Dedifferentiated amniotic fluid mesenchymal stem cell (primary cell): ENCODE measurements around the gene ALG11.
A peak's percentile ranks its signal among the peaks of the same experiment; 100 is the strongest.
"Not testable (repeated sequence)": the region's sequence is repeated elsewhere in the genome, so short reads cannot be mapped to it uniquely, and the experiment has no call there.

ENCODE experiments used
- DNase-seq: peaks from one replicate; pipeline ENCODE4 v3.0.0-alpha.2; 2016; ENCODE audit errors: extremely low spot score

Gene ALG11

DNA sequence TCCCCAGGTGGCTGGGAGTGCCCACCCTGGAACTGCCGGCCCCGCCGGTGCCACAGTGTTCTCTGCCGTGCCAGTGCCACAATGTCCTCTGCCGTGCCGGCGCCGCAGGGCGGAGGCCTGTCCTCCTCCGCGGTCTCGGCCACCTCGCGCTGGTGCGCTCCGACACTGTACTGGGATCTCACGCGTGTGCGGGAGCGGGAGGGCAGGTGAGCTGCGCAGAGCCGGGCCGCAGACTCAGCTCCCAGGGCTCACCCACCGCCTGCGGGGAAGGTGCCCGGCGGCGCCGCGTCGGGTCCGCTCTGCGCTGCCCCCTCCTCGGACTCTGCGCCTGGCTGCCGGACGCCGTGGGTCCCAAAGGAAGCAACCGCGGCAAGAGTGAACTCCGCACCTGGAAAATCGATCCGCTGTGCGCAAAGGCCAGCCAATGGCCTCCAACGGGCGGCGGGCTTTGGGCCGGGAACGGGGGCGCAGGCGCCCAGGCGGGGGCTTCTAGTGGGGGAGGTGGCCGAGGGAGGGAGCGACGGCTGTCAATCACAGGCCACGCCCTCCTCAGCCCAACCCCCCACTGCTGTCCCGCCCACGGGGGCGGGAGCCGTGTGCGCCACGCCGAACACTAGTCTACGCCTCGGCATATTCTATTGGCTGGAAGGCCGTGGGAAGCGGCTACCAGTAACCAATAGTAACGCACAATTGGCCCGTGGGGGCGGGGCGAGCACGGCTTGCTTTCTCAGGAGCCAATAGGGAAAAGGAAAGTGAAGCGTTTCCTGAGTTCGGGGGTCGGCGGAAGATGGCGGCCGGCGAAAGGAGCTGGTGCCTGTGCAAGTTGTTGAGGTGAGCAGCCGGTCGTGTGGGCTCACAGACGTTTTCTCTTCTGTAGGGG lies at the start of gene ALG11:
ALG11 (plus strand) TSS at position 767 of the 880 bp plus-strand sequence; CDS start at position 788, 21 bp downstream.
- peak; percentile 98 for DNase-seq

- no peak for DNase-seq
Observed at GRCh38 chr13:51966186-51966585, 46.0 kb upstream of the ALG11 start.

DNA sequence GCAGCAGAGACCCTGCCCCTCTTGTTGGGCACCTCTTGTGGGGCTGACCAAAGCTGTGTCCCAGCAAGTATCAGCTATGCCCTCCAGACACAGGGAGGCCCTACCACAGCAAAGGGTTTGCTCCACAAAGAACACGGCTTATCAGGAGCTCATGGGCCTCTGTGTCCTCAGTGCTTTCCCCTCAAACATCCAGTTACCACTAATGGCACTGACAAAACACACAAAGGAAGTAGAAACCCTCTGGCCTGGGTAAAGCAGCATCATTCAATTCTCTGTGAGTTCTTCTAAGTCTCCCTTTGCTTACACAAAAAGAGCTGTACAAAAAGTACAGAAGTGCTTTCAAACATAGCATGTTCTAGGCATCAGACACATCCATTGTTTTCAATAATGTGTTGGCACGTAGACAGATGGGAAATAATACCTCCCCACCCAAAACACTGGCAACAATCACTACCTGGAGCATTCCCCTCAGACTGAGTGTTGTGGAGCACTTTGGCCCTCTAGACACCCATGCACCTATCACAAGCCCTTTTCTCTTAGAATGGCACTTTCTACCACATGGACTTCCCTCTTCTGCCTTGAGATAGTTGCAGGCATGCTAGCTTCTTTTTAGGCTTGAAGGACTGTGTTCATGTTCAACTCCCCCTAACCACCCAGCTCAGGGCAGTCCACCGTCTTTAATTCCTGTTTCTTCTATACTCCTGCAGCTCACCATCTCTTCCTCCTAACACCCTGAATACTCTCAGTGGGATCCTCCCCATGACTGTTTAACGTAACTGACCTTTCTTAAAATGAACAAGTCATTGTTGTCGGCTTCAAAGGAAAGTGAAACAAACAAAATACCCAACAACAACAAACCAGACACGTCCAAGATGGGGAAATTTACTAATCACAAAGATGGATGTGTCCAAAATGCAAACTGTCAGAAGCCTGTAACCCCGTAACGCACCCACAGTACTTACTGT lies 44.4 kb upstream of the ALG11 start:
- DNase-seq: no peak

DNA sequence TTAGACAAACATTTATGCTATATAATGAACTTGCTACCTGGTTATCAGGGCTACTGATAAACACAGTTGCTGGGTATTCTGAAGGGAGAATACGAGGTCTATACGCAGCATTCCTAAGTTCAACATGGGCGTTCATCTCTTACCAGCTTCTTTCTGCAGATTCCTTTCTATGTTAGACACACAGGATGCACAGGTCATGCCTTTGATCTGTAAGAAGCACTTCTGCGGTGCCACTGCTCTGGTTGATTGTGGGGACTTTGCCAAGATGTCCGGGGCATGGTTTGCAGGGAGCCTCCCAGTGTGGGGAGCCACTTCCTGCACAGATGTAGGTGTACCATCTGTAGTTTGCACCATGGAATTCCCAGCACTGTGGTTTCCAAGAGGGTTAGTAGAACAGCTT lies 41.8 kb upstream of the ALG11 start:
- DNase-seq: no peak

- no peak for DNase-seq
Observed at GRCh38 chr13:51971520-51972426, 40.4 kb upstream of the ALG11 start.

DNA sequence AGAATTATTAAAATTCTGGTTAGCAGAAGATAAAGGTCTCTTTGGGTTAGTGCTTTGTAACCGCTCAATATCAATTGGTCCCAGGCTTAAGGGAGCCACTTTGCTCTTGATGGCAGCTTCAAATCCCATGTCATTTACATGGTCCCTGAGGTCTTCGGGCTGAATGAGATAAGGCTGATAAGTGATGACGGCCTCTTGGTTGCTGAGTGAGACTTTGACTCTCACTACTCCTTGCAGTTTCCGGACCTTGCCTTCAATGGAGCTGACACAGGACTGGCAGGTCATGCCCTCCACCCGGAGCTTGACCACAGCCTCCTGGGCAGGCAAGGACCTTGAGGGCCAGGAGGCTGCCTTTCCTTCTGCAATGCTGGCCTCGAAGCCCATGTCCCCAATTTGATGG lies 37.7 kb upstream of the ALG11 start:
- DNase-seq: no peak

DNA sequence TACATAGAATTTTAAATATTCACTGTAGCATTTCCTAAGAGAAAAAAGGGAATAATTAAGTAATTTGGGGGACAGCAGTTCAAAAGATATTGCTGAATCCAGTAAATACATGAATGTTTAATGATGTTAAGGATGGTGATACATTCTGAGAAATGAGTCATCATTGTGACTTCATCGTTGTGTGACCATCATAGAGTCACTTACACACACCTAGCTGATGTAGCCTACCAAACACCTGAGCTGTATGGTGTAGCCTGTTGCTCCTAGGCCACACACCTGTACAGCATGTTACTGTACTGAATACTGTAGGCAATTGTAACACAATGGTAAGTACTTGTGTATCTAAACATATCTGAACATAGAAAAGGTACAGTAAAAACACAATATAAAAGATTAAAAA lies 35.8 kb upstream of the ALG11 start:
- no peak for DNase-seq

- no peak for DNase-seq
Observed at GRCh38 chr13:51976890-51977289, 35.3 kb upstream of the ALG11 start.

DNA sequence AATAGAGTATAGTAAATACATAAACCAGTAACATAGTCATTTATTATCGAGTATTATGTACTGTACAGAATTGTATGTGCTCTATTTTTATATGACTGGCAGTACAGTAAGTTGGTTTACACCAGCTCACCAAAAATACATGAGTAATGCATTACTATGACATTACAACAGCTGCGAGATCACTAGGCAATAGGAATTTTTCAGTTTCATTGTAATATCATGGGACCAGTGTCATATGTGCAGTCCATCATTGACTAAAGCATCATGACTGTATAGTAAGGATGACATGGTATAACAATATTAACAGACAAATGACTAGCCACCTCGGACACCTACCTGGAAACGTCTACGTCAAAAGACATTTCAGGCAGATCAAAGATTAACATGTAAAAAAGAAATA lies 34.6 kb upstream of the ALG11 start:
- DNase-seq: no peak

GRCh38 chr13:51978796-51979556 lies 33.2 kb upstream of the ALG11 start:
- no peak for DNase-seq

DNA sequence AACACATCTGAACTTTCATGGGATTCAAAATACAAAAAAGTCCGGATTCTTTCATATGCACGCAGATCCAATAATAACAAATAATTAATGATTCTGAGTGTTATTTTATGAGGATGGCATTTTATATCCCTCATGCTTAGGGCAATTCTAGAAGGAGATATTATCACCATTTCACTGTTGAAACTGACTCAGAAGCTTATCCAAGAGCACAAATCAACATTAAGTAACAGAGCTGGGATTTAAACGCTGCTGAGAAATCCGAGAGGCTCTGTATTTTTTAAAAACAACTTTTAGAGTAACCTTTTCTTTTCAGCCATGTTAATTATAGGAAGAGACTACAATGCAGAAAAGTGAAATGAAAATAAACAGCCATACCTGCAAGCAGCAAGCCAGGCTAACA lies 31.3 kb upstream of the ALG11 start:
- no peak for DNase-seq

DNA sequence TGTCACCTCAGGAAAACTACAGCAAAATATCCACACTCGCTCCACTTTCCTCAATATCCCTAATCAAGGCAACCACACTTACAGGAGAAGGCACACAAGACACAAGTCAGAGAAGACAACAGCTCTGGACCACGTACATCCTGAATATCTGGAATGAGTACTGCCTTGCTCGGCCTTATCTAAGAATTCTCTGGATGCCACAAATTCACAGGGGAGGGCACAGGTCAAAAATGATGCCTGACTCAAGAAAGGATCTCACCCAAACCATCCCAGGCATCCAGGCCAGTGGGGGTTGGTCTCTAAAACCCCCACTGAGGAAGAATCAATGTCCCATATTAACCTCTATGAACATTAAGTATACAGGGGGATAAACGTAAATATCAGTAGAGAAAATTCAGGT lies 30.8 kb upstream of the ALG11 start:
- no peak for DNase-seq

GRCh38 chr13:51983292-51983691 lies 28.9 kb upstream of the ALG11 start:
- DNase-seq: not testable (repeated sequence)

- DNase-seq: not testable (repeated sequence)
Observed at GRCh38 chr13:51984904-51985303, 27.3 kb upstream of the ALG11 start.

- DNase-seq: no peak
Observed at GRCh38 chr13:51988988-51989618, 23.1 kb upstream of the ALG11 start.

DNA sequence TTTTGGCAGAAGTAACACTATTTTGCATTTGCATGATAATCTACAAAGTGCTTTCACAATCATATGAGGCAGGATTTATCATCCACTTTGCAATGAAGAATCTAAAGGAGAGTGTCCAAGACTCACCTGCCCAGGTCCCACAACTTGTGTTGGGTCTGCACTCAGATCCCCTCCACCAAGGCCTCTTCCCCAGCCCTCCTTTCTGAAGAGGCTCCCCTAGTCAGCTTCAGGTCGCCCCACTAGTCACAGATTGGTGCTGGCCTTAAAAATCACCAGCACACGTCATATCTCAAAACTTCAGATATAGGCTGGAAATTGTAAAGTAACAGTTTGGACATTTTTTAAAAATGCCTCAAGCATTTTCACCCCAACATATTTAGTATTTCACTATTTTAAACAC lies 18.5 kb upstream of the ALG11 start:
- no peak for DNase-seq

DNA sequence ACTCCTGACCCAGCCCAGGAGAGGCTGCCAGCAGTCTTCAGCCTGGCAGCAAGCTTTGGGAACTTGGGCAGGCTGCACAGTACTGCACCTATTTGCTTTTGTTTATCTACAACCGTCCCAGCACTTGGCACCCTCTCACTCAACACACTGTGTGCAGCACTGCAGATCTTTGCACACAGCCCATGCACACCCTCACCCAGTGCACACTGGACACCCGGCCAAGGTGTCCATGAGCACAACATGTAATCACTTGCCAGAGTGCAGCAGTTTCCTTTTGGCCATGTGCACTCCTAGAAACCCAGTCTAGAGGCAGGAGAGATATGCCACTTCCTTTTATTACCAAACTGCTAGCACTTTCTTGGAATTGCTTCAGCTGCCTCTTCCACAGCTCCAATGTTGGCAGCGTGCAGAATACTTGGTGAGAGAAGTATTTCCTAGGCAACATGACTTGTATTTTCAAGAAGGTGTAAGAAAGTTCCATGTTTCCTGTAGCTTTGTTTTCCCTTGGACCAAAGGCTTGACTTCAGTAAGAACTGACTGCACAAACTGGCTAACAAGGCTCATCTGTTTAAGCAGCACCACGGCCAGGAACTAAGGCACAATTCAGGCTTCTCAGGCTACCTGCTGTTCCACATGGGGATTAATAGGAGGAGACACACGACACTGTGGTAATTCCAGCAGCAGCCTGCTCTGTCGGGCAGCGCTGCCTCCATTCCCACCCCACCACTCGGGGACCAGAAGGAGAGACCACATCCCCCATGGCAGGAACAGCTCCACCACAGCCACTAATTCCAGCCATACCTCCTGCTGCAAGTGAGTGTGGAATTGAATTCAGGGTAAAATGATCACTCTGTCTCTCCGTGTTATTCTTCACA lies 16.3 kb upstream of the ALG11 start:
- no peak for DNase-seq

GRCh38 chr13:51996641-51997040 lies 15.6 kb upstream of the ALG11 start:
- no peak for DNase-seq

GRCh38 chr13:51997186-51997585 lies 15.0 kb upstream of the ALG11 start:
- no peak for DNase-seq
